GF-D8 (cell line): ENCODE data around the gene LIX1.
"Not testable (repeated sequence)": the region's sequence is repeated elsewhere in the genome, so short reads cannot be mapped to it uniquely, and the experiment has no call there.

Source experiments
- DNase-seq: peaks from one replicate; lab custom pipeline; 2025; lab: John Stamatoyannopoulos, UW

LIX1 gene

GRCh38 chr5:97141031-97141430 is 1.4 kb downstream of the LIX1 start:
- no peak for DNase-seq

GRCh38 chr5:97140250-97140649 is 2.2 kb downstream of the LIX1 start:
- DNase-seq = not testable (repeated sequence)

DNA sequence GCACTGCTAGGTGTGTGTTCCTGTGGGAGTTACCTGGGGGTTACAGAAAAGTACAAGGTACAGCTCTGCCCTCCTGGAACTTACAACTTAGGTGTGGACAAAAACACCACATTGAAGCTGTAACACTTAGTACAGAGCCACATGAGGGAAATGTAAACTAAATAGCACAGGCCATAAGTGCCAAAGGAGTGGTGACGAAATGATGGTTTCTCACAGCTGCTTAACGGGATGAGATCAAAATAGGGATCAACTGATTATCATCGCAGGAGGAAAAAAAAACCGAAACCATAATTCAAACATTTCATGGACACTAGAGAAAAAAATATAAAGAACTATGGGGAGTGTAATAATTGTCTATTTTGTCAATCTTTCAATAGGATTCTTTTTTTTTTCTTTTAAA is 5.9 kb downstream of the LIX1 start:
- no peak for DNase-seq

- DNase-seq = no peak
These were observed 6.5 kb downstream of the LIX1 start for GRCh38 chr5:97135868-97136267.

GRCh38 chr5:97134634-97135033 is 7.8 kb downstream of the LIX1 start:
- DNase-seq = no peak

GRCh38 chr5:97133101-97133500 is 9.3 kb downstream of the LIX1 start:
- no peak for DNase-seq

DNA sequence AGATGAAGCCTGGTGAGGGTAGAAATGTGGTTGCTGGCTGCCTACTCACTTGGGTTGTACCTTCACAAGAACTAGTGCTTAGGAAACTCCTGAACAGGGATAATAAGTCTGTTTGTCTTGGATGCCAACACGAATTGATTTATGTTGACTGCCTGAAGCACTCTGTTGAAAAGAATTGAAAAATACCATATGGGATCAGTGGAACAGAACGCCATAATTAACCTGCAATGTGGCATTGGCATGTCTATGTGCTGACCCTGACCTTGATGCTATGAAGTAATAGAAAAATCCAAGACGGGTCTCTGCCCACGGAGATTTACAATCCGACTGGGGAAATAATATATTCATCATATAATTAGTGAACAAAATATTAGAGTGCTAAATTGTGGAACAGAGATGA is 10.5 kb downstream of the LIX1 start:
- no peak for DNase-seq

GRCh38 chr5:97131139-97131710 is 11.2 kb downstream of the LIX1 start:
- DNase-seq = no peak

GRCh38 chr5:97127727-97128126 is 14.7 kb downstream of the LIX1 start:
- no peak for DNase-seq

DNA sequence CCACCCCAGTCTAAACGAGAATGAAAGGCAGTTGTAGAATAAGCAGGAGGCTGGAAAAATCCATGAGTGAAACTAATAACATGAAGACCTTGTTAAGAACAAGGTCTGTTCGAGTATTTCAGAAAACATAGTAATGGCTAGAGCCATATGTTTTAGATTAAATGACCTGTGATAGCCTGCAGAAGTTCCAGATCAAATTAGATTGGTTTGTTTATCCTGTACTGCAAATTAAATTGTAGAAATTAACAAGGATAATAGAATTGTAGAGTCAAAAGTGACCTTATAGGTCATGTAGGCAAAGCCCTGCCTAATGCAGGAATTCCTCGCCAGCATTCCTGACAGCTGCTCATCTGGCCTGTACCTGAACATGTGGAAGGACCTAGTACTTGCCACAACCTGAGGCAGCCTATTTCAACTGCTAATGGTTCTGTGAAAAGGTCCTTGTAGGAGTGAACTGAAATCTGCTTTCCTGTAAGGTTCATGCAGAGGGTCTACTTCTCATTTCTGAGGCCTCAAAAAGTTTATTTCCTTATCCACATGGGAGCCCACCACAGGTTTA is 17.2 kb downstream of the LIX1 start:
- no peak for DNase-seq

GRCh38 chr5:97124335-97124734 is 18.1 kb downstream of the LIX1 start:
- DNase-seq = no peak

DNA sequence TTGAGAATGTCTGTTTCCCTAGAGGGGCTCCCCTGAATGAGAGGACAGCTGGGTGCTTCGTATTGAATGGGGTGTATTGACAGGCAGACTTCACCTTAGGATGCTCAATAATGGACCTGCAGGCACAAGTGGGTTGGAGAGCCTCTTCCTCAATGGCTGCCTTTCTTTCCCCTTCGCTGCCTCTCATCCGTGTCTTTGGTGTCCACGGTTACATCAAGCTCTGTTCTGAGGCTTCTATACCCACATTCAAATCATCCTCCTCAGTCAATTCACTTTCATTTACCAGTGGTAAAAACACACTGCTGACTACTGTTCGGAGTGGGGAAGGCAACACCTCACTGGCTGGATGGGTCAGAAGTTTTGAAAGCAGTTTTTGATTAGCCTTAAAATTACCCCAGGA is 20.6 kb downstream of the LIX1 start:
- DNase-seq = no peak

- DNase-seq = no peak
These were observed 22.2 kb downstream of the LIX1 start for GRCh38 chr5:97120195-97120594.

DNA sequence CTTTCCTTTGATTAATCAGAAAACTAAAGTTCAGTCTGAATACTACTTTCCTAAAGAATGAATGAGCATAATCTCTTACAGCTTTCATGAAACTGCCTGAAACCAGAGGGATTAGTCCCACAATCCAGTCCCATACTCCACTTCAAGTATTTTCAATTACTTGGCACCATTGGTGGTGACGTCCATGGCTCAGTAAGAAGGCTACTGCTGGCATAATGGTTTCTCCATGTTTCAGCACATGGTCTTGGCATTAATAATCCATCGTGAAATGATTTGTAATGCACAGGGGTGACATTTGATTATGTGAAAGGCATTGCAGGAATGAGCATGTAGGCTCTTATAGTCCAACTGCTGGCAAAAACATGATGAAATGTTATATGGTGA is 23.4 kb downstream of the LIX1 start:
- no peak for DNase-seq

DNA sequence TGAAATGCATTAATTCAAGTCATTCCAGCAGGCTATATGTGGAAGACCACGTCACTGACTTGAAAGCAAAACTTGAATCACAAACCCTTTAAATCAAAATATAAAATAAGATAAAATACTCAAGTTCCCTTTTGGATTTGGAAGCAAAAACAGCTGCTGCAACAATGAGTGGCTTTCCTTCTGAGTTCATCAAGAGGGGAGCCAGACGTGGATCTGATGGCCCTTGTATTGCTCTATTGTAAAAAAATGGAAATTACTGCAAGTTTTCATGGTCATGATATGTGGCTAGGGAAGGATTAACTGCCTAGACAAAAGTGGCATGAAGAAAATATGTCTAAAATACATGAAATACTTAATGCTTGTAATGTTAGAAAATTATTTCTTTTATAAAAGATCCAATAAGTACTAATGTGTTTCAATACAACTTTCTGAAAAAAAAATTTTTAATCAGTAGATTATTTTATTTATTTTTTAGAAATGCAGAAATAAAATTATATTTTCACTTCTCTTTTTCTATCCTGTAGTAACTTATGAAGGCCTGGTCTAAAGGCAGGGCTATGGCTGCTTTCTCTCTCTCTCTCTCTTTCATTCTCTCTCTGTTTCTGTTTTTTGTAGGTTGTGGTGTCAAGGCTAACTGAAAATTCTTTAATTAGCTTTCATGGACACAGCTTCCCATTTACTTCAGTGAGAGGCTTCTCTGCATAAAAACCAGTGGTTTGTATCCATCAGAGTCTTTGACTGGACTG is 24.0 kb downstream of the LIX1 start:
- DNase-seq = no peak

- DNase-seq = no peak
These were observed 26.5 kb downstream of the LIX1 start for GRCh38 chr5:97115932-97116331.

DNA sequence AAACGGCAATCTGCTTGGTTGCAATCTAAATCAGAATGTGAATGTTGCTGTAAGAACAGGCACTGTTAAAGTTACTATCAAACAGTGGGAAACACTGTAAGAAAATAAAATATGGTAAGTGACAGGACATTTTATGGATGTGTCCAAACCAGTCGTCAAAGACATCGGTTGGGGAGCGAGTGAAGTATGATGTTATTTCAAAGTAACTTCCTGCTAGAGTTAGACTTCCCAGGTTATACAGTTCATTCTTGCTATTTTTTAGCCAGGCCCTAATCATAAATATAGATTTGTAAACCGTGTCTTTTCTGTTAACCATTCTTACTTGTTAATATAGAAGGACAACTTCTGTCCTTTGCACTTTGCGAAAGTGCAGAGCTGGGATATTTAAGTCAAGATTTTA is 30.2 kb downstream of the LIX1 start:
- no peak for DNase-seq

DNA sequence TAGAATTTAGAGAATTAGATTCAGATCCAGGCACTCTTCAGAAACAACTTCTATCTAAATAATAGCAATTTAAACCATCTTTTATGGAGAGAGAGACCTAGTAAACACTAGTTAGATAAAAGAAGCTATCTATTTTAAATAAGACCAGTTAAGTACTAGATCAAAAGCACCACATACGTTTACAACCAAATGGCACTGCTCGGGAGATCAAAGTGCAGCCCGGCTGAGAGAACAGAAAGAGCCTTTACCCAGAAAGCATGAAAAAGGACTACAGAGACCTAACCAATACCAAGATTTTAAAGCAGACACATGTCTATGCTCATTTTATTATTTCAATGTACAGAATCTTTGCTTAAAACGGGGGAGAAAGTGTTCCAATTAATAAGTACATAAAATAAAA is 30.8 kb downstream of the LIX1 start:
- DNase-seq = no peak

GRCh38 chr5:97111004-97111403 is 31.4 kb downstream of the LIX1 start:
- DNase-seq = no peak

DNA sequence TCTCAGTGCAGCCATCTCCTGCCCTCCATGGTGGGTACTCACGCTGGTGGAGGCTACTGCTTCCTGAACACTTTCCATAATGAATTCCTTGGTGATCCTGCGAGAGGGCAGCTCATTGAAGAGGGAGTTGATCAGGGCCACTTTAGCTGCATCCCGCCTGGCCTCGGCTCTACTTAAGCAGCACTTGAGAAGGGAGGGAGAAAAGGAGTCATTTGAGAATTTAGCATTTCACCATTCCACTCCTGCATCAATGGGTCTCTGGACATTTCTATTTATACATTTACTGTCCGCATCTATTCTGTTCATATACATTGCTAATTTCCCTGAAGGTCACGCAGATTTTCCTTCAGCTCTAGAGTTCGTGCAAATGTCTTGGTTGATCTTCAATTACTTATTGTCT is 35.1 kb downstream of the LIX1 start:
- no peak for DNase-seq

- no peak for DNase-seq
These were observed 36.2 kb downstream of the LIX1 start for GRCh38 chr5:97106216-97106581.

GRCh38 chr5:97105501-97106215 is 36.8 kb downstream of the LIX1 start:
- no peak for DNase-seq

DNA sequence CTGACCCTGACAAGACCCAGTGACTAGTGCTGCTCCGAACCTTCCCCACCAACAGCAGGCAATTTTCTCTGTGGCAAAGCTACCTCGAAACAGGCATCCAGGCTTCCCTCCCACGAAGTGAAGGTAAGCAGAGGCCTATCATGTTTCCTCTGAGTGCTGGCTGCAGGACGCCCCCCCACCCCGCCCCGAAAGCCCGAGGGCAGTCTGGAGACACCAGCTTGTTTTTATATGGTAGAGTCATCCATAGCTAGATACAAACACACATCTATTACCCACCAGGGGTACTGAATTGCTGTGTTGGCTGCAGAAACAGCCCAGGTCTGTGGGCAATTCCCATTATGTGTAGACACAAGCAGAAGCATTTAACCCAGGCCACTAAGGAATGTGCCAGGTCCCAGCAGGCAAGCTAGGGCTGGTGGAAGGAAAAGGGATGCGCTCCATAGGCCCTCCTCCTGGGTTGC is 40.4 kb downstream of the LIX1 start:
- no peak for DNase-seq
